Vagina (tissue), 2 donors: ENCODE results near the gene PHLPP1.

Experiments
- CTCF ChIP-seq, 3 experiments: fragments of 450-650 bp in 2 of 3; fragments of 200-600 bp in 1 of 3; sonication (generic) in 1 of 3; IDR thresholded peaks; one replicate each; pipeline ENCODE4 v1.5.1; 2017 to 2019; ENCODE audit warnings: antibody characterized with exemption in 3 of 3, mild to moderate bottlenecking in 2 of 3, moderate library complexity in 2 of 3
- POLR2A ChIP-seq, 2 donors: fragments of 450-650 bp; IDR thresholded peaks; one replicate each; pipeline ENCODE4 v1.6.1; 2017; ENCODE audit warnings: antibody characterized with exemption in 2 of 2, mild to moderate bottlenecking in 2 of 2, moderate library complexity in 2 of 2

DNA sequence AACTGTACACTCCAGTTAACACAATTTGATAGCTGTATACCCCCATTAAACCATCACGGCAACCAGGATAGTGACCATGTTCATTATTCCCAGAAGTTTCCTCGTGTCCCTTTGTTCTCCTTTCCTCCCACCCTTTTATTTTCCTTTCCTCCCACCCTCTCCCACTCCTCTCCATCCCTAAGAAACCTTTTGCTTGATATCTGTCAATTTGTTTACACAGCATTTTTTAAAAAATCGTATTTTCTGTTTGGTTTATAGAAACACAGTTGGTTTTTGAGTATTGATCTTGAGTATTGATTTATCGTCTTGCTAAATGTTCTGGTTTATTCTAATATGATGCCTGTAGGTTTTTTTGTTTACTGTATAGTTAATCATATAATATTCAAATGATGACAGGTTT is 119.4 kb downstream of the PHLPP1 start:
- TF ChIP-seq POLR2A (IDR thresholded peaks at IDR 0.05) (no peak), CTCF (IDR thresholded peaks at IDR 0.05) (no peak)
